Type B pancreatic cell (in vitro differentiated cells): ENCODE measurements around the gene SLC22A3. TPM values are rescaled to one million over a fixed set of nuclear protein-coding genes. Genes with fewer than 3 reads are reported as not detected.
"Not testable (repeated sequence)": the region's sequence is repeated elsewhere in the genome, so short reads cannot be mapped to it uniquely, and the experiment has no call there.

Experiments used
- DNase-seq: peaks from one replicate; pipeline ENCODE4 v3.0.0; 2021; ENCODE audit warnings: mixed read lengths; ENCODE audit not compliant: unreplicated experiment; ENCODE audit errors: extremely low spot score
- H3K27ac Mint-ChIP-seq: 2 replicates; pipeline ENCODE4 v1.8.0; 2021; ENCODE audit warnings: mild to moderate bottlenecking, mixed read lengths
- H3K27me3 Mint-ChIP-seq: 2 replicates; pipeline ENCODE4 v1.8.0; 2021; ENCODE audit warnings: mixed read lengths
- H3K36me3 Mint-ChIP-seq: 2 replicates; pipeline ENCODE4 v1.8.0; 2021; ENCODE audit warnings: mixed read lengths
- H3K4me1 Mint-ChIP-seq: one replicate; pipeline ENCODE4 v1.8.0; 2021; ENCODE audit warnings: mixed read lengths; ENCODE audit not compliant: unreplicated experiment
- H3K4me3 Mint-ChIP-seq: 2 replicates; pipeline ENCODE4 v1.8.0; 2021; ENCODE audit warnings: mild to moderate bottlenecking, mixed read lengths
- H3K9me3 Mint-ChIP-seq: 2 replicates; pipeline ENCODE4 v1.8.0; 2021; ENCODE audit warnings: mixed read lengths
- CTCF ChIP-seq: fragments of 200-600 bp; sonication (generic); conservative IDR thresholded peaks from 2 replicates; pipeline ENCODE4 v1.5.0; 2021; ENCODE audit warnings: antibody characterized with exemption, mild to moderate bottlenecking
- total RNA-seq: library from RNA; stranded (reverse); gene quantifications from 2 replicates; pipeline ENCODE4 v1.2.1, GENCODE V29; 2021; ENCODE audit warnings: low replicate concordance

Gene SLC22A3
- total RNA-seq, 1 donor from 2014 or later: 0.87 TPM

DNA sequence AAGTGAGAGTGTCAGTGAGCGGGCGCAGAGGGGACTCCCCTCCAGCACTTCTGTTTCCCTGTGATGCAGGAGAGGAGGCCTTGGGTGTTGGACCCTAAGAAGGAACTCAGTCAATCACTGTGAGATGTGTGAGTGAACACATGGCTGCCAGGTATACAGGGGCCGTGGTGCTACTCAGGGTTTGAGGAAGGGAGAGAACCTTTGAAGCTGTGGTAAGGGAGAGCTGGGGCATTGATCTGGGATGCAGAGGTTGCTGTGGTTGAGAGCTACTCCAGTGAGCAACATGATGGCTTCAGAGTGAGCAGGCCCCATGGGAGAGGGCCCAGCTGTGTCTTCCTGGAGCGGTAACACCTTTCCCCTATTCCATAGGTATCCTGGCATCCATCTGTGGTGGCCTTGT lies 99.2 kb downstream of the SLC22A3 start:
- H3K27ac Mint-ChIP-seq: no peak overlapping the region
- no peak for TF ChIP-seq CTCF
- no peaks in the 10 kb centered on the region for H3K9me3 Mint-ChIP-seq
- no peaks in the 10 kb centered on the region for H3K4me1 Mint-ChIP-seq
- no peak overlapping the region for H3K4me3 Mint-ChIP-seq
- peaks cover 12% of the 10 kb centered on the region for H3K27me3 Mint-ChIP-seq
- H3K36me3 Mint-ChIP-seq: no peaks in the 10 kb centered on the region
- DNase-seq: no peak

- DNase-seq: not testable (repeated sequence)
- peaks cover 12% of the 10 kb centered on the region for H3K27me3 Mint-ChIP-seq
These were observed 101.6 kb downstream of the SLC22A3 start for GRCh38 chr6:160449787-160450186.

DNA sequence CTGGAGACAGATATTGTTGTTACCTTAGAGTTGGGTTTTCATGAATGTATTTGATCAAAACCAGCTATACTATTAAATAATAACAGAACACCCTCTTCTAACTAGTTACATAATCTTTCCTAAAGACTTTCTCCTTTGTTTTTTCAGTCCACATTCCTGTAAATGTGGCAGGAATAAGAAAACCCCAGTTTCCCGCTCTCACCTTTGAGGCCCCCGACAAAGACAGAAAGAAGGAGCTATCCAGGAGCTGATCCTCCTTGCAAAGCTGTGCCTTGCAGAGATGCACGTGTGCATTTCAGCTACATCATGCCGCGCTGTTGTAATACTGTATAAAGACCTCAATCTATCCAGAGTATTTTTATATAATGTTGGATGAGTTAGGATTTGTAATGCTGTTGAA lies 102.7 kb downstream of the SLC22A3 start:
- DNase-seq: no peak
- no peak for TF ChIP-seq CTCF
- no peaks in the 10 kb centered on the region for H3K36me3 Mint-ChIP-seq
- no peak overlapping the region for H3K4me3 Mint-ChIP-seq
- peaks cover 8% of the 10 kb centered on the region for H3K27me3 Mint-ChIP-seq
- H3K4me1 Mint-ChIP-seq: no peaks in the 10 kb centered on the region
- no peak overlapping the region for H3K27ac Mint-ChIP-seq
- H3K9me3 Mint-ChIP-seq: no peaks in the 10 kb centered on the region

More at GRCh38 chr6:160449787-160450186, 101.6 kb downstream of the SLC22A3 start:
- not testable (repeated sequence) for H3K4me1 Mint-ChIP-seq, H3K9me3 Mint-ChIP-seq, H3K27ac Mint-ChIP-seq, H3K36me3 Mint-ChIP-seq, H3K4me3 Mint-ChIP-seq

DNA sequence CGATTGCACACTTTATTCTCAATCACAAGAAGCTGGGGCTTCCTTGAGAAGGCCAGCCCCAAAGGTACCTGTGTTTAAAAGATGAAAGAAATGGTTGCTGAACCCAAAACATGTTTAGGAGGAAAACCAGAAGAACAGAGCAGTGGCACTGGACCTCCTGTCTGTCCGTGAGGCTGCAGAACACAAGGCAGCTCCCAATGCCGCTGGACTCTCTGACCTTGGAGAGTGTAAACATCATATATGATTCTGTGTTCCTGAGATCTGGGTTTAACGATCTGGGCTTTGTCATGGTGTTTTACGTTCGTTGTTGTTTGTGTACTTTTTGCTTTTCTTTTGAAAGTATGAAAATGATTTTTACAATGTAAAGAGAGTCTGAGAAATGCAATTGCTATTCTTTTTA lies 106.1 kb downstream of the SLC22A3 start:
- Mint-ChIP-seq H3K27me3 (peaks cover 8% of the 10 kb centered on the region), H3K9me3 (no peaks in the 10 kb centered on the region), H3K4me1 (no peaks in the 10 kb centered on the region), H3K27ac (no peak overlapping the region), H3K4me3 (no peak overlapping the region), H3K36me3 (no peaks in the 10 kb centered on the region)
- DNase-seq: no peak
- TF ChIP-seq CTCF: no peak

DNA sequence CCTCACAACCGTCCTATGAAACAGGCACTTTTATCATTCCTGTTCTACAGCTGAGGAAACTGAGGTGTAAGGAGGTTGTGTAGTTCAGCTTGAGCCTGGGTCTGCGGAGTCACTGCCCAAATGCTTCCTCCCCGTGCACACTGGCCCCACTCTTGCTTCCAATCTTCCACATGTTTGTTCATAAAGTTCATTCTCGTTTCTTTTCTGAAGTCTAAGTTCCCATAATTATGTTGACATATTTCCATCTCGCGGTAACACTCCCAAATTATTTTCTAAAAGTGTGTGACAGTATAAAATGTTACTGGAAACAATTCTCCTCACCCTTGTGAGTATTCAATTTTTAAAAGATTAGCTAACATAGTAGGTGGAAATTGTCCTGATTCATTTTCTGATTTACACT lies 106.9 kb downstream of the SLC22A3 start:
- no peak overlapping the region for H3K4me3 Mint-ChIP-seq
- H3K9me3 Mint-ChIP-seq: no peaks in the 10 kb centered on the region
- DNase-seq: no peak
- no peak overlapping the region for H3K27ac Mint-ChIP-seq
- no peaks in the 10 kb centered on the region for H3K4me1 Mint-ChIP-seq
- H3K36me3 Mint-ChIP-seq: no peaks in the 10 kb centered on the region
- no peak for TF ChIP-seq CTCF
- H3K27me3 Mint-ChIP-seq: peaks cover 8% of the 10 kb centered on the region

GRCh38 chr6:160455541-160456213 lies 107.5 kb downstream of the SLC22A3 start:
- no peak overlapping the region for H3K4me3 Mint-ChIP-seq
- H3K4me1 Mint-ChIP-seq: no peaks in the 10 kb centered on the region
- peak; percentile 99 for TF ChIP-seq CTCF
- DNase-seq: peak; percentile 79
- H3K27ac Mint-ChIP-seq: no peak overlapping the region
- no peaks in the 10 kb centered on the region for H3K36me3 Mint-ChIP-seq
- H3K9me3 Mint-ChIP-seq: no peaks in the 10 kb centered on the region
- peaks cover 7% of the 10 kb centered on the region for H3K27me3 Mint-ChIP-seq
